SW480 (cell line): ENCODE results near the gene AKAP13.
"Not testable (repeated sequence)": the region's sequence is repeated elsewhere in the genome, so short reads cannot be mapped to it uniquely, and the experiment has no call there.

Source experiments
- DNase-seq: peaks from one replicate; pipeline ENCODE4 v3.0.0-alpha.2; 2016; ENCODE audit warnings: low spot score

The AKAP13 gene

DNA sequence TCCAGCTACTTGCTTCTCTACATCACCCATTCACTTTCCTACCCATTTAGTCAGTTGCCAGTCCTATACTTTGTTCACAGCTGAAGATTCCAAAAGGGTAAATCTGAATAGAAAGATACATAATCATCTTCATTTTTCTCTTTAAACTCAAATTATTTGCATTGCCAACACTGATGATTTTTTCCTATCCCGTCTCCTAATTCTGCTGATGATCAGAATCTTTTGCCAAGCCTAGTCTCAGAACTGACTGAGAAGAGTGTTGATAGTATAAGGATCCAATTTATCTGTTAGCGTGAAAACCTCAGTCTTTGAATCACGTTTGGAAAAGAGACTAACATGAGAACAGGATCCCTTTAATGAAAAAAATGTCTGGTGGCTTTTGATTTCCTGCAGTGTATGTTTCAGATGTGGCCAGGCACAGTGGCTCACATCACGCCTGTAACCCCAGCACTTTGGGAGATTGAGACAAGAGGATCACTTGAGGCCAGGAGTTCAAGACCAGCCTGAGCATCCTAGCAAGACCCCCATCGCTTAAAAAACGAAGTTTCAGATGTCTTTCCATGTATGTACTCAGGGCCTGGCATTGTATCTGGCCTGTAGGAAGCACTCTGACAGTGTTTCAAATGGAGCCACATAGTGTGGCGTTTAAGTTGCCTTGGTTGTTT is 244.9 kb downstream of the AKAP13 start:
- no peak for DNase-seq

DNA sequence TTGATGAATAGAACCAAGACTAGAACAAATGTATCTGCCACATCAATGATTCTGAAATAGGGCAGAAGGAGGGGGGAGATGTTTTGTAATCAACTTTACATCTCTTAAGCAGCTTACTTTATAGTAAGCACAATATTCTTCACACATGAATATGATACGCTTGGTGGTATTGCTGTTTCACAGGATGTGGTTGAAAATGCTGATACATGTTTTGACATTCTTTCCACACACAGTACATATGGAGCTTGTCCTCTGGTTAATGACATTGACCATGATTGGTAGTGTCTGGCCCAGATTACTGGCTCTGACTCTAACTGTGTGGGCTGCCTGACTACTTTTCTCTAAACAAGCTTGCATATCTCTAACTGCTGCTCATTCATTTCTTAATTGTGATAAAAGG is 245.5 kb downstream of the AKAP13 start:
- DNase-seq, result no peak

DNA sequence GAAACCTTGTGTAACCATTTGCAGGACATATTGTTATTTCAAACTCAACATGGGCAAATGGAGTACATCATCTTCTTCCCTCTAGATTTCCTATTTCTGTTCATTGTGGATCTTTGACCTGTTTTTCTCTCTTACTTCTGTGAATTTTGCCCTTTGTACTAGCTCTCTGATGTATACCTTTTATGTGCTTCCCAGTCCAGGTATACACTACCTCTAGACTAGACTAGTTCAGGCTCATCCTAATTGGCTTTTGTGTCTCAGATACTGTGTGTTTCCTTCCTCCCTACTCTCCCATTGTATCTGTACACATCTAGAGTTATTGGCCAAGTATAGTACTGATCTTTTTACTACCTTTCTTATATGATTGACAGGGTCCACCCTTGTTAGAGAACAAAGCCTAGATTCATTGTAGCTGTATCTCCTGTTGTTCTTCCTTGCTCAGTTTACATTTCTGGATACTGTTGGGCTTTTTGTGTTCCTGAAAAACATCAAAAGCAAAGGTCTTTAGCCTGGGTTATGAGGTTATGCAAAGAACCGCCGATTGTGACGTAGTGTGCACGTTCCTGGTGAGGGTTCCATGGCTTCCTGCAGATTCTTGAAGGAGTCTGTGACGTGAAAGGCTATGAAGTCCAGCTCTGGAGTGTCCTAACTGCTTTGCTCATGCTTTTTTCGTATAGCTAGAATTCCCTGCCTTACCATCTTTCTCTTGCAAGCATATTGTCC is 247.0 kb downstream of the AKAP13 start:
- no peak for DNase-seq

DNA sequence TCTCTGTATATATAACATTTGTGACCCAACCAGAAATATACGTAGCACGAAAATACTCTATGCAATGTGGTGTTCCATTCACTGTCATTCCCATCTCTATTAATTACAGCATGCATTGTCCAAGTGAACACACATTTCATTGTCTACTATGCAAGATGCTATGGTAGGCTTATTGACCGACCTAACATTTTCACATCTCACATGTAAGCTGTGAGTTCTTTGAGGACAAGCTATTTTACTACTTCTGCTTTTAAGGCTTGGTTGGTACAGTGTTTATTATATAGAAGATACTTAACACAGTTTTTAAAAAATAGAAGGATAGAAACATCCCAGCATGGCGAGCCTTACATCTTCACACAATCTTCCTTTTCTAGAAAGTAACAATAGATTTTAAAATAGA is 249.9 kb downstream of the AKAP13 start:
- no peak for DNase-seq

DNA sequence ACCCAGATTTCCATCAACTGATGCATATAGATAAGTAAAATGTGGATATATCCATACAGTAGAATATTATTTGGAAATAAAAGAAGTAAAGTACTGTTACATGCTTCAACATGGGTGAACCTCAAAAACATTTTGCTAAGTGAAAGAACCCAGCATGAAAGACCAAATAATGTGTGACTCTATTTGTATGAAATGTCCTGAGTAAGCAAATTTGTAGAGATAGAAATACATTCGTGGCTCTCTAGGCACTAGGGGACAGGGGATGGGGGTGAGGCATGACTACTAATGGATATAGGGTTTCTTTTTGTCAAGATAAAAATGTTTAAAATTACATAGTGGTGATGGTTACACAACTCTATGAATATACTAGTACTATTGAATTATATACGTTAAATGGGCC is 250.6 kb downstream of the AKAP13 start:
- DNase-seq, result no peak

DNA sequence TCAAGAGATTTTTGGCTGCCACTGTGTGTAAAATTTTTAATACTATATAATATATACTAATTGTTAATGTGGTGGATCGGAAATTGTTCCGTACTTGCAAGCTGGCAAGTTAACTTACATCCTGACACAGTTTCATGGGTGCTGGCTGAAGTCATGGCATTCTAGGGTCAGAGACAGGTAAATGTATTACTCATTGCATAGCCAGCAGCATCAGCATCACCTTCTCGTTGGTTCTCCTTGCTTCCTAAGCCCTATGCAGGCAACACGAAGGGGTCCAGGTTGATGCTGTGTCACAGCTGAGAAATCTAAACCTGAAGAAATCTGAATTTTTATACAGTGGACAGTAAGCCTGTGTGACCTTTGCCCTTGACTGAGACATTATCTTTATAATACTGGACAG is 251.6 kb downstream of the AKAP13 start:
- no peak for DNase-seq

DNA sequence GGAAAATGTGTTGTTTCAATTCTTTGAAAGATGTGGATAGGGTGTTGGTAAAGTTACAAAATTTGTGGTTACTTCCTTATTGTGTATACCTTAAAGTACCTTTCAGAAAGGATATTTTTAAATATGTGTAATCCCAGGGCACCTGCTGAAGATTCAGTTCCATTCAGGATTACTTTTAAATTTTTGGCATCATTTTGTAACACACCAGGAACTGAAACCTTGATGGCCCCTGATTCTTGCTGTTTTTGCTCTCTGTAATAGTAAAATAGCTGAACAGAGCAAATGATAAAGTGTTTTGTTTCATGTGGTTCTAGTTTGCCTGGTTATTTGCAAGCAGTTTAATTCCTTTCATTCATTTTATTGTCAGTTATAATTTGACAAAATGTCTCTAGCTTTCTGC is 253.5 kb downstream of the AKAP13 start:
- no peak for DNase-seq

DNA sequence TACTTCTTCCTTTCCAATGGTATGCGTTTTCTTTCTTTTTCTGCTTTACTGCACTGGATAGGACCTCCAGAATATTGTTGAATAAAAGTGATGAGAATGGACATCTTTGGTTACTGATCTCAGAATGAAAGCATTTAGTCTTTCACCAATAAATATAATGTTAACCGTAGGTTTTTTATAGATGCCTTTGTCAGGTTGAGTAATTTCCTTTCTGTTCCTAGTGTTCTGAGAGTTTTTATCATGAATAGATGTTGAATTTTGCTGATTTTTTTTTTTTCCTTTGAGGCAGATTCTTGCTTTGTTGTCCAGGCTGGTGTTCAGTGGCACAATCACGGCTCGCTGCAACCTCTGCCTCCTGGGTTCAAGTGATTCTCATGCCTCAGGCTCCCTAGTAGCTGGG is 255.9 kb downstream of the AKAP13 start:
- DNase-seq, result no peak

DNA sequence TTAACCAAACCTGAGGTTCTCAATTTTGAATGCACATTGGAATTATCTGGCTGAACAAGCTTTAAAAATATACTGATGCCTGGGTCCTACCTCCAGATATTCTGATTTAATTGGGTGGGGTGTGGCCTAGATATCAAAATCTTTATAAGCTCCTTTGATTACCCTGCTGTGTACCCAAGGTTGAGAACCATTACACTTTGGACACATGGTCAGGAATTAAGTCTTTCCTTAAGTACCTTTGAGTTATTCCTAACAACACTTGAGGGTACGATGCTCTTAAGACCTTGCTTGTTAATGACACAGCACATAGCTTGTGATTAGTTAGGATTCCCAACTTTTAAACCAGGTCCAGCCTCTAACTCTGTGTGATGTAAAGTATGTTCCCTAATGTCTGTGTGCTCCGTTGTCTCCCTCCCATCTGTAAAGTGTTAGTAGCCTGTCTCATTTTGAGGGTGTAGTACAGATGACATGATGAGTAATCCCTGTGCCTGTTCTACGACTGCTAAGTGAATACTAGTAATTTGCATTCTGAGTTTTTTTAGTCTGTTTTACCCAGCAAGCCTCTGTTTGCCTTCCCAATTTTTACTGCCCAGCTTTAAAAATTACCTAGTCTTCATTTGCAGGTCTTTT is 259.5 kb downstream of the AKAP13 start:
- DNase-seq, result no peak

DNA sequence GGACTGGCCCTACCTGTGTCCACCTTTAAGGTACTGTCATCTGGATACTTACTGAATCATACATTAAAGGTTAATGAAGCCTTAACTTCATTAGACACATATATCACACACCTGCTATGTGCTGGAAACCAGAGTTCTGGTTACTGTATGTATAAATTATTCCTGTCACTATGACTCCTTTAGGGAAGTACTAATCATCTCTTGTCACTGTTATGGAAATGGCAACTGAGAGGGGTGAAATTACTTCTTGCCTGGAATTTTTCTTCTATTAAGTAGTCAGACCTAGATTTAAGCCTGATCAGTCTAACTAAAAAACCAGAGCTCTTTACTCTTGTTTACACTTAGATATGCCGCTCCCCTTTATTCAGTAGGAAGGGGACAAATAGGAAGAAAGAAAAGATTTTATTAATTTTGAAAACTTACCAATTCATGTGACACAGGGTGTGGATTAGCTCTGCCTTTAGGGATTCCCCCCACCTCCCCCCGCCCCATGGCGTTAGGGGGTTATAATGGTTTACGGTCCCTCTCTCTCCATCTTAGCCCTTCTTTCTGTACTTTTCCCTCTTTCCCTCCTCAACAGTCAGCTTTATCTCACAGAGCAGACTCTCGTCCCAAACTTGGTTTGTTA is 261.8 kb downstream of the AKAP13 start:
- no peak for DNase-seq

DNA sequence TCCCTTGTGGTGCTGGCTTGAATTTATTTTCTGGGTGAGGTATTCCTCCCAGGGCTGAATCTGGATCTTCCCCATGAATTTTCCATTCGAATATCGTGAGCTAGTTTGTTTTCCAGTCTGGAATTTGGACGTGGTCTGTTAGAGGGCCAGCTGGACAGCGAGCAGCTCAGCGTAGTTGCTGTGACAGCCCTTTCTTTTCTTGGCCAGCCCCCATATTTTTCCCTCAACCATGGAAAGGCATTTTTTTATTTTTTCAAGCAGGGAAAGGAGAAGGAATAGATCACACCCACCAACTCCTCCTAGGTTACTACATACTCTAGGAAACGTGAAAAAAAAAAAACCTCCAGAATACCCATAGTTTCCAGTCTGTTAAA is 262.3 kb downstream of the AKAP13 start:
- no peak for DNase-seq

DNA sequence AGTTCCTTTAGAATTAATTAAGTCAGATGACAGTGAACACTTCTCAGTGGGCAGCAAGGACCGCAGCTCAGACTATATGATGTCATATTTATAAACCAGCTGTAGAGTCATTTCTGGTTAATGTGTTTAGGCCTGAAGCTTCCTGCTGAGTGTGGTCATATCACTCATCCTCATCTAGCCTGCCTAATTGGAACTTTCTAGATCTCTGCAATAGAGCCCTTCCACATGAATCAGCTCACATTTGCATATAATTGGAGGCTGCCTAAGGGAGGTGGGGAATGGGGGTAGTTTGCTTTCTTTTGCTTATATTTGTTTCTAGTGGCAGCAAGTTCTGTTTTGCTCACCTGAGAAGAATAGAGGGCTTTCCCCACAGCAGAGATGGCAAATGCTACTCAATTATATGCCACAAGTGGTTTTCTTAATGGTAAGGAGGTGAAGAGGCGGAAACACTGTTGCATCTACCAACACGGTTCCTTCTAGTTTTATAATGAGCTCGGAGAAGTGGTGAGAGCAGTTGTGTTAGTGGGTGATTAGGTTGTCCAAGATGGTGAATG is 266.2 kb downstream of the AKAP13 start:
- DNase-seq, result no peak

DNA sequence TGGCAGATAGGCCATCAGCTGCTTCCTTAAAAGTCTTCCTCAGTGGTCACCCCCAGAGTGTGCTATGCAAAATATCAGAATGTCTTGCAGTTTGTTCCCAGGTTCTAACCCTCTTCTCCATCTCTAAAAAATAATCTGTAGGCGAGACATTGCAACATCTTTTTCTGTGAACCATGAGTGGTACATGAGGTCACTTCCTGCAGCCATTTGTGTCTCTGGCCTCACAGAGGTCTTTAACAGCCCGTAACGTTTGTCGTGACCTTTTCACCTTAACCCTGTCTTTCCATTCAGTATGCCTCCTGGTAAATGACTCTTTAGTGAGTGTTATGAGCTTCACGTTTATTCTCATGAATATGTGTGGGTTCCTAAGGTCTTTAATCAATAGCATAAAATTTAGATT is 269.0 kb downstream of the AKAP13 start:
- DNase-seq, result no peak

DNA sequence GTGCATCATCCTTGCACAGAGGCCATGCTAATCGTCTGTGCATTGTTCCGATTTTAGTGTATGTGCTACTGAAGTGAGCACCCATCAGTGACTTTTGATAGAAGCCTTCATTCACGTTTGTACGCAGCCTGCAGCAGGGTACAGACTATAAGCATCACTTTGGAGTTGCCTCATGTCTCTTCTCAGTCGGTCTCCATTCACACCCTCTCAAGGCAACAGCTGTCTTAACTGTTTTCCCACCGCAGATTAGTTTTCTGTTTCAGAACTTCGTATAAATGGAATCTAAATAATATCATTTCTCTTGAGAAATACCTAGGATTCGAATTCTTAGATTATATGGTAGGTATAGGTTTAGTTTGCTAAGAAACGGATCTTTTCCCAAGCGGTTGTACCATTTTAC is 271.1 kb downstream of the AKAP13 start:
- DNase-seq, result no peak

DNA sequence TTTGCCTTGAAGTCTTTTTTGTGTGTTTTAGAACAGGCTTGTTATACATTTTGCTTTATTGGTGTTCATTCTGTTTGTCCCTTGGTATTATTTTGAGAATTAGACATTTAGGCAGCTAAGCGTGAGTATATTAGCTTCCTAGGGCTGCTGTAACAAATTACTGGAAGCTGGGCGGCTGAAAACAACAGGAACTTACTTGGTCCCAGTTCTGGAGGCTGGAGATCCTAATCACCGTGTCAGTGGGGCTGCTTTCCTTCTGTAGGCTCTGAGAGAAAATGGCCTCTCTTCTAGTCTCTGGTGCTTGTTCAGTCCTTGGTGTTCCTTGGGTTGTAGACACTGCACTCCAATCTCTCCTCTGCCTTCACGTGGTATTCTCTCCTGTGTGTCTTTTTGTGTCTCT is 272.1 kb downstream of the AKAP13 start:
- no peak for DNase-seq

DNA sequence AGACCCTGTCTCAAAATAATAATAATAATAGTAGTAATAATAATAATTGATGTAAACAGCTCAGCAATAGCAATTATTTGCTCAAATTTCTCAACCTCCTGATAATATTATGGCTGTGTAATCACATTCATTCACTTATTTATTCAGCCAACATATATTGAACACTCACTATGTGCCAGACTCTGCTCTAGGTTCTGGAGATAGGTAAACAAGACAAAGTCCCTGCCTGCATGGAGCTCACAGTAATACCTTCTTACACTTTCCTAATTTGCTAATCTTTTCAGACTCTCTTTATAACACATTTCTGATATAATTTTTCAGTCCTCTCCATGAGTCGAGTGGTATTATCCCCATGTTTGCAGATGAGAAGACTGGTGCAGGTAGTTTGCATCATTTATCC is 276.7 kb downstream of the AKAP13 start:
- no peak for DNase-seq

DNA sequence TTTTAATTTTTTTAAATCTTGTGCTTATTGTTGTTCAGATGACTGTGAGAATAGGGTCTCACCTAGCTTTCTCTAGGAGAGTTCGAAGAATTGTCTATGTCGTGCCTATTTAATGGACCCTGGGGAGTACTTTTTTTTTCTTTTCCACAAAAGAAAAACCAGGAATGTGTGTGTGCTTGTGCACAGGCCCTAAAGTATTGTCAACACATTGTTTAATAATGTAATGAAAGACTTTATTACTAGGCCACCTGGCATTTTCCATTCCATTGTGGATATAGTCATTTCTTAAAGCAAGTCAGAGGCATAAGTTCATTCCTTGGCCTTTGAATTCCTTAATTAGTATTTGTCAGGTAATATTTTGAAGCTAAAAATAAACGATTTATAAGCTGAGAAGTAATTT is 278.4 kb downstream of the AKAP13 start:
- no peak for DNase-seq

DNA sequence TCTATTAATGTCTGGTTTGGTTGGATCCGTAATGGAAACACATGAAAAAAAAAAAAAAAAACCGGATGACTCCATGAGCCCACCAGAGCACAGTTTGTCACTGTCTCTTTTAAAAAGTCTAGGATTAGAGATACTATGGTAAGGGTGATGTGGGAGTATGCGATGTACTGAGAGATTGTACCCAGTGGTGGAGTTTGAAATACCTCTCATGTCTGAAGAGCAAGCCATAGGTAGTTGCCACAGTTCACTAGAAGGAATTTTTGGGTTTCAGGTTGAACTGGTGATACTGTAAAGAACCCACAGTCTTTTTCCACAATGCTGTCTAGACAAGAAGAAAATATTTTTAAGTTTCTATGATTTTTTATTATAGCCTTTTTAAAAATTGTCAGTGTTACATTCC is 281.5 kb downstream of the AKAP13 start:
- no peak for DNase-seq

DNA sequence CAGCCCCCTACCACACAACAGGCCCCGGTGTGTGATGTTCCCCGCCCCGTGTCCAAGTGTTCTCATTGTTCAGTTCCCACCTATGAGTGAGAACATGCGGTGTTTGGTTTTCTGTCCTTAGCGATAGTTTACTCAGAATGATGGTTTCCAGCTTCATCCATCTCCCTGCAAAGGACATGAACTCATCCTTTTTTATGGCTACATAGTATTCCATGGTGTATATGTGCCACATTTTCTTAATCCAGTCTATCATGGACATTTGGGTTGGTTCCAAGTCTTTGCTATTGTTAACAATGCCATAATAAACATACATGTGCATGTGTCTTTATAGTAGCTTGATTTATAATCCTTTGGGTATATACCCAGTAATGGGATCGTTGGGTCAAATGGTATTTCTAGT is 285.3 kb downstream of the AKAP13 start:
- not testable (repeated sequence) for DNase-seq

DNA sequence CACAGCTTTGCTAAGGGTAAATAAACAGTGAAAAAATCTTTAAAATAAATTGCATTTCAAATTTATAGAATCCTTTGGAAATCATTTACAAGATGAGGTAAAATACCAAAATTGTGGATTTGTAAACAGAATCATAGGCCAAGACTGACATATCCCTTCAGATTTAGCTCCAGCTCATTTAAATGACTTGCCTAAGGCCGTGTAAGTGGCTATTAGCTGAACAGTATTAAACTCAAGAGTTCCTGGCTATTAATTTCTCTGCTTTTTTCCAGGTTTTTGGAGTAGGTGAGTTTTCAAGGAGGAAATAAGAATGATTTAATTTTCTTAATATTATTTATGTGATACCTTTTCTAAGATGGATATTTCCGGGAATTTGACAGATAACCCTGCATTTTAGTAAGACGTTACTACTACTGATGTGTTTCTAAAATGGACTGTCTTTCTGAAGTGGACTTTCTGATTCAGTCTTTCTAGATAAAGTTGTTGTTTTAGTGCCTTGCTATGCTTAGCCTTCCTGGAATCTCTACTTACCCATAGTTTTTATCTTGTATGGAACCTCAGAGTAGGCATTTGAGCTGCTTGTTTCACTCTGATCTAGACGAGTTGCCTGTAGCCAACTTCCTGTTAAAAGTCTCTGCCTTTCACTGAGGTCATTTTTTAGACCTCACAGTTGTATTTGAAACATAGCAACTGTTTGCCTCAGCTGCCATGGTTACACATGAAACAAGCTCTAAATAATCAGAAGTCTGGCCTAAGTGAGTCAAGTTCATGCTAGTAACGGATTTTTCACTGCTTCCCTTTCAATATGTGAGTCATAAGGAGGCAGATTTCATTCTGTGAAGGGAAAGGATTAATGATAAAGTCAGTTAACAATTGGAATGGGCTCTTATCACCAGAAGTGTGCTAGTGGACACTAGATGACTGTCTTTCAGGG is 287.4 kb downstream of the AKAP13 start:
- DNase-seq, result no peak

DNA sequence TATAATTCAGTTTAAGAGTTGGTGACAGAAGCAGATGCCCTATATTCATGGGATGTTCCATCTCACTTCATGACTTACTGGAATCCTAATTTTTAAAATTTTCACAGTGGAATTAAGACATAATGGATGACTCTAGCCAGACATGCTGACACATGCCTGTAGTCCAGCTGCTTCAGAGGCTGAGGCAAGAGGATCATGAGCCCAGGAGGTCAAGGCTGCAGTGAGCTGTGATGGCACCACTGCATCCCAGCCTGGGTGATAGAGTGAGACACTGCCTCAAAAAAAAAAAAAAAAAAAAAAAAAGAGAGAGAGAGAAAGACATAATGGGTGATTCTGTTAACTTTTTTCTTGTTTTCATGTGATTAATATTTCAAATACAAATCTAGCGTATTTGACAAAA is 290.8 kb downstream of the AKAP13 start:
- DNase-seq, result no peak
